H9 (cell line): ENCODE data around the gene MT1A. TPM values are rescaled to one million over a fixed set of nuclear protein-coding genes. Genes with fewer than 3 reads are reported as not detected.

Source experiments
- DNase-seq: peaks from one replicate; pipeline ENCODE4 v3.0.0-alpha.2; 2017
- H2AFZ ChIP-seq: one replicate; pipeline ENCODE4 v1.6.1; 2013; ENCODE audit warnings: mild to moderate bottlenecking, low read length, control low read depth, moderate library complexity
- H2AK5ac ChIP-seq: 2 replicates; pipeline ENCODE4 v1.6.1; 2013; ENCODE audit warnings: low read length, control low read depth, mixed read lengths; ENCODE audit not compliant: insufficient read length
- H2BK120ac ChIP-seq: one replicate; pipeline ENCODE4 v1.6.1; 2013; ENCODE audit warnings: low read depth, mild to moderate bottlenecking, low read length, control low read depth, inconsistent platforms; ENCODE audit not compliant: poor library complexity, severe bottlenecking
- H2BK12ac ChIP-seq: 2 replicates; pipeline ENCODE4 v1.6.1; 2013; ENCODE audit warnings: low read length, control low read depth, mixed read lengths, low read depth; ENCODE audit not compliant: insufficient read length
- H2BK15ac ChIP-seq: 2 replicates; pipeline ENCODE4 v1.6.1; 2013; ENCODE audit warnings: low read depth, low read length, control low read depth
- H2BK20ac ChIP-seq: one replicate; pipeline ENCODE4 v1.6.1; 2013; ENCODE audit warnings: low read depth, mild to moderate bottlenecking, low read length, control low read depth, inconsistent platforms; ENCODE audit not compliant: poor library complexity, severe bottlenecking
- H2BK5ac ChIP-seq: 2 replicates; pipeline ENCODE4 v1.6.1; 2013; ENCODE audit warnings: low read length, control low read depth, mixed read lengths; ENCODE audit not compliant: insufficient read length
- H3K14ac ChIP-seq: 2 replicates; pipeline ENCODE4 v1.6.1; 2013; ENCODE audit warnings: low read length, control low read depth; ENCODE audit not compliant: insufficient read depth
- H3K18ac ChIP-seq: 2 replicates; pipeline ENCODE4 v1.6.1; 2013; ENCODE audit warnings: low read depth, mild to moderate bottlenecking, mixed read lengths, low read length, control low read depth; ENCODE audit not compliant: insufficient read length
- H3K23ac ChIP-seq: 2 replicates; pipeline ENCODE4 v1.6.1; 2013; ENCODE audit warnings: low read length, control low read depth, mixed read lengths, low read depth; ENCODE audit not compliant: insufficient read length
- H3K23me2 ChIP-seq: 2 replicates; pipeline ENCODE4 v1.6.1; 2013; ENCODE audit warnings: low read depth, mild to moderate bottlenecking, mixed read lengths, low read length, control low read depth; ENCODE audit not compliant: insufficient read length, poor library complexity, severe bottlenecking
- H3K27ac ChIP-seq: 2 replicates; pipeline ENCODE4 v1.5.1; 2013; ENCODE audit warnings: low read length, control low read depth, mixed read lengths, low read depth; ENCODE audit not compliant: insufficient read length
- H3K27me3 ChIP-seq: 2 replicates; pipeline ENCODE4 v1.6.1; 2013; ENCODE audit warnings: low read length, control low read depth, inconsistent platforms; ENCODE audit not compliant: insufficient read depth
- H3K4ac ChIP-seq: 2 replicates; pipeline ENCODE4 v1.6.1; 2013; ENCODE audit warnings: low read depth, mild to moderate bottlenecking, control low read depth, inconsistent platforms, low read length, moderate library complexity
- H3K4me1 ChIP-seq: 2 replicates; pipeline ENCODE4 v1.6.1; 2013; ENCODE audit warnings: low read length, control low read depth, inconsistent platforms; ENCODE audit not compliant: insufficient read depth
- H3K4me2 ChIP-seq: 2 replicates; pipeline ENCODE4 v1.6.1; 2013; ENCODE audit warnings: low read length, control low read depth, mixed read lengths; ENCODE audit not compliant: insufficient read length, insufficient read depth
- H3K56ac ChIP-seq: 2 replicates; pipeline ENCODE4 v1.6.1; 2013; ENCODE audit warnings: low read depth, mild to moderate bottlenecking, mixed read lengths, low read length, control low read depth; ENCODE audit not compliant: insufficient read length
- H3K79me1 ChIP-seq: 2 replicates; pipeline ENCODE4 v1.6.1; 2013; ENCODE audit warnings: low read depth, mild to moderate bottlenecking, moderate library complexity, low read length, control low read depth, inconsistent platforms; ENCODE audit not compliant: insufficient read depth, poor library complexity, severe bottlenecking
- H3K79me2 ChIP-seq: 2 replicates; pipeline ENCODE4 v1.6.1; 2013; ENCODE audit warnings: low read length, control low read depth, inconsistent platforms; ENCODE audit not compliant: insufficient read depth
- H3K9ac ChIP-seq: 2 replicates; pipeline ENCODE4 v1.6.1; 2013; ENCODE audit warnings: low read length, control low read depth, mixed read lengths; ENCODE audit not compliant: insufficient read length; ENCODE audit errors: extremely low read depth
- H3K9me3 ChIP-seq: one replicate; pipeline ENCODE4 v1.6.1; 2013; ENCODE audit warnings: low read depth, low read length, inconsistent platforms; ENCODE audit not compliant: control insufficient read depth
- H3T11ph ChIP-seq: one replicate; pipeline ENCODE4 v1.6.1; 2013; ENCODE audit warnings: mild to moderate bottlenecking, low read length, control low read depth, inconsistent platforms
- H4K20me1 ChIP-seq: one replicate; pipeline ENCODE4 v1.6.1; 2013; ENCODE audit not compliant: control insufficient read depth, insufficient read length, insufficient read depth
- H4K5ac ChIP-seq: 2 replicates; pipeline ENCODE4 v1.6.1; 2013; ENCODE audit warnings: low read depth, mild to moderate bottlenecking, mixed read lengths, low read length, control low read depth; ENCODE audit not compliant: insufficient read length
- H4K8ac ChIP-seq: replicated peaks from 2 replicates; pipeline ENCODE4 v1.6.1; 2013; ENCODE audit warnings: low read length, control low read depth, mixed read lengths, low read depth; ENCODE audit not compliant: insufficient read length
- H4K91ac ChIP-seq: 2 replicates; pipeline ENCODE4 v1.6.1; 2013; ENCODE audit warnings: low read depth, mild to moderate bottlenecking, moderate library complexity, mixed read lengths, low read length, control low read depth; ENCODE audit not compliant: insufficient read length
- H3K27ac Mint-ChIP-seq, 3 experiments: 2 replicates in 2 of 3; 3 replicates in 1 of 3; pipeline ENCODE4 v1.8.0; 2020 to 2021; ENCODE audit warnings: mixed read lengths in 3 of 3, mild to moderate bottlenecking in 1 of 3, moderate library complexity in 1 of 3
- H3K27me3 Mint-ChIP-seq: 2 replicates; pipeline ENCODE4 v1.8.0; 2021; ENCODE audit warnings: low read depth, mild to moderate bottlenecking, moderate library complexity, mixed read lengths
- H3K36me3 Mint-ChIP-seq, 3 experiments: 2 replicates in 2 of 3; 3 replicates in 1 of 3; pipeline ENCODE4 v1.8.0; 2020 to 2021; ENCODE audit warnings: low read depth in 3 of 3, mixed read lengths in 3 of 3; ENCODE audit not compliant: insufficient read depth in 1 of 3
- H3K4me1 Mint-ChIP-seq, 2 experiments: 2 replicates each; pipeline ENCODE4 v1.8.0; 2020; ENCODE audit warnings: mixed read lengths in 2 of 2
- H3K4me3 Mint-ChIP-seq, 2 experiments: 2 replicates in 1 of 2; 3 replicates in 1 of 2; pipeline ENCODE4 v1.8.0; 2020 to 2021; ENCODE audit warnings: mild to moderate bottlenecking in 2 of 2, mixed read lengths in 2 of 2, moderate library complexity in 1 of 2
- H3K9me3 Mint-ChIP-seq, 2 experiments: 2 replicates in 1 of 2; 3 replicates in 1 of 2; pipeline ENCODE4 v1.8.0; 2020; ENCODE audit warnings: mild to moderate bottlenecking in 2 of 2, mixed read lengths in 2 of 2, moderate library complexity in 1 of 2
- CTCF ChIP-seq: fragments of 200-600 bp; sonication (generic); conservative IDR thresholded peaks from 3 replicates; pipeline ENCODE4 v1.8.0; 2021; ENCODE audit warnings: antibody characterized with exemption, mild to moderate bottlenecking
- total RNA-seq: library from RNA; stranded (reverse); gene quantifications from 2 replicates; pipeline ENCODE4 v1.2.1, GENCODE V29; 2021

Gene MT1A
- total RNA-seq, 1 experiment from 2014 or later = not detected

GRCh38 chr16:56613706-56614105 lies 24.8 kb upstream of the MT1A start:
- no peak overlapping the region for H3K4me2 ChIP-seq
- no peak for TF ChIP-seq CTCF
- no peak for DNase-seq
- H4K5ac ChIP-seq = no peak overlapping the region
- H3K14ac ChIP-seq = no peak overlapping the region
- Mint-ChIP-seq H3K4me1 (peaks cover 36 to 44% of the 10 kb centered on the region in 2 experiments), H3K27ac (no peak overlapping the region), H3K36me3 (no peaks in the 10 kb centered on the region; a peak in 1 of 7 replicates), H3K4me3 (no peak overlapping the region), H3K27me3 (peaks cover 80% of the 10 kb centered on the region), H3K9me3 (peaks cover 0 to under 1% of the 10 kb centered on the region in 2 experiments; a peak in 1 of 5 replicates)
- no peak overlapping the region for H3T11ph ChIP-seq
- H3K27me3 ChIP-seq = peaks cover 43% of the 10 kb centered on the region; the same call in 1 of the 2 replicates
- no peak overlapping the region for H2BK120ac ChIP-seq
- no peak overlapping the region for H2BK12ac ChIP-seq
- no peak overlapping the region for H3K27ac ChIP-seq
- no peak overlapping the region for H3K9ac ChIP-seq
- no peaks in the 10 kb centered on the region for H4K20me1 ChIP-seq
- H3K4ac ChIP-seq = no peak overlapping the region
- H2AFZ ChIP-seq = no peak overlapping the region
- no peak overlapping the region for H2BK5ac ChIP-seq
- H2AK5ac ChIP-seq = no peak overlapping the region
- H2BK15ac ChIP-seq = no peak overlapping the region
- H3K4me1 ChIP-seq = peaks cover 6% of the 10 kb centered on the region; the same call in 1 of the 2 replicates
- no peak overlapping the region for H4K8ac ChIP-seq
- no peak overlapping the region for H3K56ac ChIP-seq
- H3K23me2 ChIP-seq = peaks cover 13% of the 10 kb centered on the region
- no peaks in the 10 kb centered on the region for H3K9me3 ChIP-seq
- no peak overlapping the region for H4K91ac ChIP-seq
- no peaks in the 10 kb centered on the region for H3K79me1 ChIP-seq
- no peak overlapping the region for H2BK20ac ChIP-seq
- no peaks in the 10 kb centered on the region for H3K79me2 ChIP-seq
- no peak overlapping the region for H3K23ac ChIP-seq
- H3K18ac ChIP-seq = no peak overlapping the region
